ENCODE measurements around the gene CD200R1. TPM values are rescaled to one million over a fixed set of nuclear protein-coding genes. Genes with fewer than 3 reads are reported as not detected.

CD200R1 gene
- total and polyA plus RNA-seq, 2 experiments from 2014 or later: 0.45 to 0.93 TPM

- peaks cover 6% of the 10 kb centered on the region for H3K27me3 ChIP-seq
- no peaks in the 10 kb centered on the region for H3K9me3 ChIP-seq (ENCODE audit: low read depth)
- H3K4me1 ChIP-seq (ENCODE audit: insufficient read depth): no peaks in the 10 kb centered on the region
- no peaks in the 10 kb centered on the region for H4K20me1 ChIP-seq (ENCODE audit: insufficient read depth, poor library complexity, severe bottlenecking)
- DNase-seq (ENCODE audit: low spot score): no peak
- H3K79me2 ChIP-seq: no peaks in the 10 kb centered on the region
- H3K36me3 ChIP-seq (replicated peaks; ENCODE audit: insufficient read depth, low read depth): no peaks in the 10 kb centered on the region
- no peak overlapping the region for H3K27ac ChIP-seq
- no peak overlapping the region for H3K4me3 ChIP-seq
- H2AFZ ChIP-seq: no peak overlapping the region
- TF ChIP-seq CTCF (IDR thresholded peaks at IDR 0.05; ENCODE audit: poor library complexity): no peak
- no peak for TF ChIP-seq EZH2phosphoT487 (IDR thresholded peaks at IDR 0.05; ENCODE audit: low read depth, severe bottlenecking, unreplicated experiment)
- no peak for TF ChIP-seq EZH2 (IDR thresholded peaks at IDR 0.05; ENCODE audit: borderline replicate concordance)
- H3K4me2 ChIP-seq: no peak overlapping the region
- H3K9me2 ChIP-seq (replicated peaks; ENCODE audit: insufficient read depth): no peaks in the 10 kb centered on the region
Measured at GRCh38 chr3:112972158-112972557, 2.7 kb downstream of the CD200R1 start.

DNA sequence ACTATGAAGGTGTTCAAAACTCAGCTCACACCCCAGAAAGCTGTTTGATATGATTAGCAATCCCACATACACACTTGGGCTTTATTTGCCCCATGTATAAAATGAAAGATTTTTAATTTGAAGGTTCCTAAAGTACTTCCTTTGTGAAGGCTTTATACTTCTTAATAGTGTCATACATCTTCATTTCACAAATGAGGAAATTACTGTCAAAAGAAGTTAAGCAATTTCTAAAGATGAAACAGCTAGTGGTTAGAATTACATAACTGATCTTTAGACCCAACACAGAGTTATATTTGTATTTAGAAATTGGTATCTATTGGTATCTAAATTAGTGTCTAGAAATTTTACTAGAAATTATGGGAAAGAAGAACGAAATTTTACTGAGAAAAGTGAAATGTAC is 7.1 kb downstream of the CD200R1 start:
- Histone ChIP-seq H4K20me1 (ENCODE audit: insufficient read depth, poor library complexity, severe bottlenecking) (no peaks in the 10 kb centered on the region), H2AFZ (no peak overlapping the region), H3K27me3 (peaks cover 6% of the 10 kb centered on the region), H3K4me1 (ENCODE audit: insufficient read depth) (no peaks in the 10 kb centered on the region), H3K27ac (no peak overlapping the region), H3K9me2 (replicated peaks; ENCODE audit: insufficient read depth) (no peaks in the 10 kb centered on the region), H3K9me3 (ENCODE audit: low read depth) (no peaks in the 10 kb centered on the region), H3K36me3 (replicated peaks; ENCODE audit: insufficient read depth, low read depth) (no peaks in the 10 kb centered on the region), H3K4me2 (no peak overlapping the region), H3K79me2 (no peaks in the 10 kb centered on the region), H3K4me3 (no peak overlapping the region)
- TF ChIP-seq CTCF (IDR thresholded peaks at IDR 0.05; ENCODE audit: poor library complexity) (no peak), EZH2 (IDR thresholded peaks at IDR 0.05; ENCODE audit: borderline replicate concordance) (no peak), EZH2phosphoT487 (IDR thresholded peaks at IDR 0.05; ENCODE audit: low read depth, severe bottlenecking, unreplicated experiment) (no peak)
- 70% methylated on average over 1 of the region's 1 CpG for WGBS (ENCODE audit: low lambda C conversion rate, missing lambda C conversion rate)
- DNase-seq (ENCODE audit: low spot score): no peak

GRCh38 chr3:112967425-112967824 is 7.5 kb downstream of the CD200R1 start:
- Histone ChIP-seq H3K79me2 (no peaks in the 10 kb centered on the region), H3K4me2 (no peak overlapping the region), H2AFZ (no peak overlapping the region), H3K4me3 (no peak overlapping the region), H3K36me3 (replicated peaks; ENCODE audit: insufficient read depth, low read depth) (no peaks in the 10 kb centered on the region), H3K4me1 (ENCODE audit: insufficient read depth) (no peaks in the 10 kb centered on the region), H4K20me1 (ENCODE audit: insufficient read depth, poor library complexity, severe bottlenecking) (no peaks in the 10 kb centered on the region), H3K9me3 (ENCODE audit: low read depth) (no peaks in the 10 kb centered on the region), H3K9me2 (replicated peaks; ENCODE audit: insufficient read depth) (no peaks in the 10 kb centered on the region), H3K27me3 (peaks cover 6% of the 10 kb centered on the region), H3K27ac (no peak overlapping the region)
- no peak for DNase-seq (ENCODE audit: low spot score)
- WGBS (ENCODE audit: low lambda C conversion rate, missing lambda C conversion rate): 100% methylated on average over 1 of the region's 1 CpG
- TF ChIP-seq CTCF (IDR thresholded peaks at IDR 0.05; ENCODE audit: poor library complexity) (no peak), EZH2phosphoT487 (IDR thresholded peaks at IDR 0.05; ENCODE audit: low read depth, severe bottlenecking, unreplicated experiment) (no peak), EZH2 (IDR thresholded peaks at IDR 0.05; ENCODE audit: borderline replicate concordance) (no peak)

GRCh38 chr3:112966633-112967032 is 8.3 kb downstream of the CD200R1 start:
- Histone ChIP-seq H3K9me2 (replicated peaks; ENCODE audit: insufficient read depth) (no peaks in the 10 kb centered on the region), H3K4me2 (no peak overlapping the region), H3K9me3 (ENCODE audit: low read depth) (no peaks in the 10 kb centered on the region), H3K36me3 (replicated peaks; ENCODE audit: insufficient read depth, low read depth) (no peaks in the 10 kb centered on the region), H3K27ac (no peak overlapping the region), H4K20me1 (ENCODE audit: insufficient read depth, poor library complexity, severe bottlenecking) (no peaks in the 10 kb centered on the region), H3K79me2 (no peaks in the 10 kb centered on the region), H2AFZ (no peak overlapping the region), H3K4me3 (no peak overlapping the region), H3K4me1 (ENCODE audit: insufficient read depth) (no peaks in the 10 kb centered on the region), H3K27me3 (peaks cover 6% of the 10 kb centered on the region)
- no peak for TF ChIP-seq CTCF (IDR thresholded peaks at IDR 0.05; ENCODE audit: poor library complexity)
- no peak for TF ChIP-seq EZH2 (IDR thresholded peaks at IDR 0.05; ENCODE audit: borderline replicate concordance)
- TF ChIP-seq EZH2phosphoT487 (IDR thresholded peaks at IDR 0.05; ENCODE audit: low read depth, severe bottlenecking, unreplicated experiment): no peak
- DNase-seq (ENCODE audit: low spot score): no peak
- WGBS (ENCODE audit: low lambda C conversion rate, missing lambda C conversion rate): 91% methylated on average over 2 of the region's 2 CpGs
